Epithelial cell of umbilical artery (primary cell): ENCODE measurements around the gene PDHA2. TPM values are rescaled to one million over a fixed set of nuclear protein-coding genes. Genes with fewer than 3 reads are reported as not detected.

Experiments used
- total RNA-seq: library from RNA; depleted of rRNA; stranded (reverse); fragments of >200 nt; gene quantifications from 2 replicates; pipeline ENCODE4 v1.2.3, GENCODE V29; 2014

The PDHA2 gene
- total RNA-seq = not detected in 2 replicates

DNA sequence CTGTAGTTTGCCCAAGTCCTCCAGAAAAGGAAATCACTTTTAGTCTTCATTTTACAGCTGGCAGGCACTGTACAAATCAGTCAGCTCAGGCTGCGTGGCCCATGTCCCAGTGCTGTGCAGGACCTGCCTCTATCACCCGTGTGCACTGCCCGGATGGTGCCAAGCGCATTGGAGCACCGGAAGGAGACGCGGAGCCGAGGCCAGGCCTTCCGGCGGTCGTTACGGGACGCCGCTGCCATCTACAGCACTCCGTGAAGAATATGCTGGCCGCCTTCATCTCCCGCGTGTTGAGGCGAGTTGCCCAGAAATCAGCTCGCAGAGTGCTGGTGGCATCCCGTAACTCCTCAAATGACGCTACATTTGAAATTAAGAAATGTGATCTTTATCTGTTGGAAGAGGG is at the start of gene PDHA2:
TSS of gene PDHA2 (plus strand) at position 203 of the 400 bp plus-strand sequence. CDS start at position 261, 58 bp downstream.

